H1 (cell line): Measurements from ENCODE around the gene APH1A.

Experiments
- CHD2 ChIP-seq: IDR thresholded peaks from 2 replicates; pipeline ENCODE4 v1.6.1; 2012; ENCODE audit warnings: low read length, improper control_type of control experiment
- POLR2A ChIP-seq, 2 experiments: IDR thresholded peaks; 1 replicate in 1 of 2; 2 replicates in 1 of 2; pipeline ENCODE4 v1.6.1; 2011; ENCODE audit warnings: low read depth in 2 of 2, low read length in 2 of 2, mild to moderate bottlenecking in 2 of 2; ENCODE audit errors: control extremely low read depth in 1 of 2
- SP4 ChIP-seq: IDR thresholded peaks from 2 replicates; pipeline ENCODE4 v1.6.1; 2012; ENCODE audit warnings: low read length, inconsistent platforms
- YY1 ChIP-seq: IDR thresholded peaks from 2 replicates; pipeline ENCODE4 v1.6.1; 2011; ENCODE audit warnings: low read depth, mild to moderate bottlenecking, low read length
- TF ChIP-seq, protein P1 (sequence below), 3 experiments: IDR thresholded peaks; 1 replicate in 2 of 3; 2 replicates in 1 of 3; pipeline versions ENCODE4 v1.5.1 to v1.6.1; 2011; ENCODE audit warnings: low read length in 3 of 3, mild to moderate bottlenecking in 3 of 3, inconsistent platforms in 2 of 3, low read depth in 1 of 3, moderate library complexity in 1 of 3; ENCODE audit not compliant: insufficient read depth in 1 of 3; ENCODE audit errors: control extremely low read depth in 1 of 3

GRCh38 chr1:150293433-150294253, 24.8 kb upstream of the APH1A start, which contains the start of gene MRPS21:
- TF ChIP-seq, protein P1, sequence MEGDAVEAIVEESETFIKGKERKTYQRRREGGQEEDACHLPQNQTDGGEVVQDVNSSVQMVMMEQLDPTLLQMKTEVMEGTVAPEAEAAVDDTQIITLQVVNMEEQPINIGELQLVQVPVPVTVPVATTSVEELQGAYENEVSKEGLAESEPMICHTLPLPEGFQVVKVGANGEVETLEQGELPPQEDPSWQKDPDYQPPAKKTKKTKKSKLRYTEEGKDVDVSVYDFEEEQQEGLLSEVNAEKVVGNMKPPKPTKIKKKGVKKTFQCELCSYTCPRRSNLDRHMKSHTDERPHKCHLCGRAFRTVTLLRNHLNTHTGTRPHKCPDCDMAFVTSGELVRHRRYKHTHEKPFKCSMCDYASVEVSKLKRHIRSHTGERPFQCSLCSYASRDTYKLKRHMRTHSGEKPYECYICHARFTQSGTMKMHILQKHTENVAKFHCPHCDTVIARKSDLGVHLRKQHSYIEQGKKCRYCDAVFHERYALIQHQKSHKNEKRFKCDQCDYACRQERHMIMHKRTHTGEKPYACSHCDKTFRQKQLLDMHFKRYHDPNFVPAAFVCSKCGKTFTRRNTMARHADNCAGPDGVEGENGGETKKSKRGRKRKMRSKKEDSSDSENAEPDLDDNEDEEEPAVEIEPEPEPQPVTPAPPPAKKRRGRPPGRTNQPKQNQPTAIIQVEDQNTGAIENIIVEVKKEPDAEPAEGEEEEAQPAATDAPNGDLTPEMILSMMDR (IDR thresholded peaks at IDR 0.05; ENCODE audit: control extremely low read depth in 1 of 3, insufficient read depth in 1 of 3, low read depth in 1 of 3, low read length in 3 of 3) = no peak
- TF ChIP-seq YY1 = peak; percentile 20; the same call in 1 of the 2 replicates
- TF ChIP-seq POLR2A (IDR thresholded peaks at IDR 0.05; ENCODE audit: control extremely low read depth in 1 of 2, low read depth in 2 of 2, low read length in 2 of 2) = peak; percentile 92 to 99
- TF ChIP-seq SP4 = no peak; the same call in 1 of the 2 replicates
- TF ChIP-seq CHD2 = 0 out of 2 replicates have a peak, but pooled peaks have one; percentile 39
